ENCODE data around the gene CSNK1A1L. TPM values are rescaled to one million over a fixed set of nuclear protein-coding genes. Genes with fewer than 3 reads are reported as not detected.

Gene CSNK1A1L
- total and polyA plus RNA-seq, 2 of the 8 experiments (the other 6 are each of a cell fraction or from before 2014, with no cell fraction given) = not detected

DNA sequence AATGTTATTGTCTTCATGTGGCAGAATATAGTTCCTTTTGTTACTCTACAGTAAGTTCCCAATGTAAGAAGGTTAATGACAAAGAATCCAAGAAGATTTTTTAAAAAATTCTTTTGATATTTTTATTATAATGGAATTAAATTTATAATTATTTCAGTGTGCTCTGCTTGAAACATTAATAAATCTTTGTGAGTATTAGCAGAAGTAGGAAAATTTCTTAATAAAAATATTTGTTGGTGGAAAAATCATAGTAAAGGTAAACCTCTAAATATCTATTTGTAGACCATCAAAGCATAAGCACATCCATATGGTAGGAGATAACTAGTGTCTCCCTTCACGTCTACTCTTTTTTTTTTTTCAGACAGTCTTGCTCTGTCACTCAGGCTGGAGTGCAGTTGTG lies 4.3 kb downstream of the CSNK1A1L start:
- Histone ChIP-seq H3K79me2 (ENCODE audit: control insufficient read depth in 1 of 2, insufficient read depth in 2 of 2, low read length in 2 of 2) (no peaks in the 10 kb centered on the region), H4K5ac (ENCODE audit: insufficient read length, low read depth, low read length) (no peak overlapping the region), H4K8ac (ENCODE audit: extremely low read depth, insufficient read depth, low read length) (no peak overlapping the region), H3K23me2 (ENCODE audit: low read depth, low read length) (no peaks in the 10 kb centered on the region), H2BK12ac (ENCODE audit: low read depth, low read length) (no peak overlapping the region), H3K56ac (replicated peaks; ENCODE audit: insufficient read length, low read depth, low read length) (no peak overlapping the region), H3K18ac (ENCODE audit: extremely low read depth, low read length) (no peak overlapping the region), H2BK15ac (ENCODE audit: low read length) (no peak overlapping the region), H4K91ac (replicated peaks; ENCODE audit: insufficient read length, low read length) (no peak overlapping the region), H2AK5ac (ENCODE audit: low read depth, low read length) (no peak overlapping the region), H3K4me2 (ENCODE audit: insufficient read depth in 1 of 2, low read depth in 2 of 2, low read length in 2 of 2) (no peak overlapping the region), H3K9ac (replicated peaks in 1 of 4; ENCODE audit: extremely low read depth in 1 of 4, low read depth in 3 of 4, low read length in 3 of 4) (no peak overlapping the region), H4K20me1 (replicated peaks in 1 of 2; ENCODE audit: control insufficient read depth in 1 of 2, insufficient read depth in 2 of 2, low read length in 2 of 2) (no peaks in the 10 kb centered on the region), H3K79me1 (ENCODE audit: low read depth, low read length) (no peaks in the 10 kb centered on the region), H3K14ac (ENCODE audit: insufficient read length) (no peak overlapping the region), H3K4me3 (ENCODE audit: extremely low read depth in 1 of 4, insufficient read depth in 2 of 4, low read depth in 3 of 4, low read length in 4 of 4) (no peak overlapping the region), H3K23ac (ENCODE audit: insufficient read length) (no peak overlapping the region), H2BK120ac (replicated peaks; ENCODE audit: low read depth, low read length) (no peak overlapping the region), H3K27me3 (replicated peaks in 1 of 4; ENCODE audit: control insufficient read depth in 3 of 4, extremely low read depth in 1 of 4, insufficient read depth in 3 of 4, low read length in 3 of 4) (no peaks in the 10 kb centered on the region), H3K27ac (ENCODE audit: low read depth, low read length) (no peak overlapping the region), H3K36me3 (ENCODE audit: control insufficient read depth in 2 of 4, insufficient read depth in 4 of 4, low read length in 3 of 4) (no peaks in the 10 kb centered on the region), H3K4ac (replicated peaks; ENCODE audit: insufficient read length, low read depth, low read length) (no peak overlapping the region), H3K9me3 (ENCODE audit: insufficient read depth in 2 of 2, low read depth in 1 of 2, low read length in 1 of 2) (peaks cover 0 to 6% of the 10 kb centered on the region in 2 experiments; a peak in 1 of 4 replicates), H2BK5ac (ENCODE audit: low read depth, low read length) (no peak overlapping the region), H2AFZ (ENCODE audit: low read length) (no peak overlapping the region), H3K4me1 (replicated peaks in 1 of 4; ENCODE audit: control insufficient read depth in 3 of 4, insufficient read depth in 4 of 4, low read length in 3 of 4) (peaks cover 0 to under 1% (median 0%) of the 10 kb centered on the region in 4 experiments; a peak in 1 of 7 replicates), H2BK20ac (ENCODE audit: low read length) (no peak overlapping the region)
- ChIA-PET POLR2A (ENCODE audit: partially characterized antibody) (no interaction called here), CTCF (ENCODE audit: partially characterized antibody) (interaction anchor here (1.4 kb wide), 1 partner anchor 10 kb away, joined by 3 read pairs; no protein-coding TSS in a partner anchor)
- DNase-seq (ENCODE audit: low read depth in 1 of 2, low spot score in 2 of 2) (no peak), FAIRE-seq (no peak)
- 79% methylated on average over 1 of the region's 1 CpG; no CpG with 5 or more reads in 1 of the 2 experiments for WGBS, 2 experiments (ENCODE audit: extremely low coverage in 1 of 2, insufficient coverage in 1 of 2, insufficient read length in 1 of 2, insufficient replicate concordance in 2 of 2, low coverage in 1 of 2, low lambda C conversion rate in 2 of 2, missing lambda C conversion rate in 1 of 2)
- TF ChIP-seq GABPA (IDR thresholded peaks at IDR 0.05; ENCODE audit: borderline replicate concordance, insufficient read depth, low read length) (no peak), CTBP2 (IDR thresholded peaks at IDR 0.05; ENCODE audit: borderline replicate concordance, insufficient read depth, insufficient read length, low read length) (no peak), TAF7 (optimal IDR thresholded peaks at IDR 0.05; ENCODE audit: borderline replicate concordance, low read depth, low read length) (no peak), TCF12 (IDR thresholded peaks at IDR 0.05; ENCODE audit: low read depth, low read length) (no peak), HDAC6 (IDR thresholded peaks at IDR 0.05; ENCODE audit: low read depth, low read length) (no peak), JUND (IDR thresholded peaks at IDR 0.05; ENCODE audit: low read length) (no peak)
- TF ChIP-seq, protein P1, sequence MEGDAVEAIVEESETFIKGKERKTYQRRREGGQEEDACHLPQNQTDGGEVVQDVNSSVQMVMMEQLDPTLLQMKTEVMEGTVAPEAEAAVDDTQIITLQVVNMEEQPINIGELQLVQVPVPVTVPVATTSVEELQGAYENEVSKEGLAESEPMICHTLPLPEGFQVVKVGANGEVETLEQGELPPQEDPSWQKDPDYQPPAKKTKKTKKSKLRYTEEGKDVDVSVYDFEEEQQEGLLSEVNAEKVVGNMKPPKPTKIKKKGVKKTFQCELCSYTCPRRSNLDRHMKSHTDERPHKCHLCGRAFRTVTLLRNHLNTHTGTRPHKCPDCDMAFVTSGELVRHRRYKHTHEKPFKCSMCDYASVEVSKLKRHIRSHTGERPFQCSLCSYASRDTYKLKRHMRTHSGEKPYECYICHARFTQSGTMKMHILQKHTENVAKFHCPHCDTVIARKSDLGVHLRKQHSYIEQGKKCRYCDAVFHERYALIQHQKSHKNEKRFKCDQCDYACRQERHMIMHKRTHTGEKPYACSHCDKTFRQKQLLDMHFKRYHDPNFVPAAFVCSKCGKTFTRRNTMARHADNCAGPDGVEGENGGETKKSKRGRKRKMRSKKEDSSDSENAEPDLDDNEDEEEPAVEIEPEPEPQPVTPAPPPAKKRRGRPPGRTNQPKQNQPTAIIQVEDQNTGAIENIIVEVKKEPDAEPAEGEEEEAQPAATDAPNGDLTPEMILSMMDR (IDR thresholded peaks at IDR 0.05; ENCODE audit: control extremely low read depth in 1 of 3, insufficient read depth in 1 of 3, low read depth in 1 of 3, low read length in 3 of 3) = no peak
- TF ChIP-seq, protein P2, sequence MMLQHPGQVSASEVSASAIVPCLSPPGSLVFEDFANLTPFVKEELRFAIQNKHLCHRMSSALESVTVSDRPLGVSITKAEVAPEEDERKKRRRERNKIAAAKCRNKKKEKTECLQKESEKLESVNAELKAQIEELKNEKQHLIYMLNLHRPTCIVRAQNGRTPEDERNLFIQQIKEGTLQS (IDR thresholded peaks at IDR 0.05; ENCODE audit: insufficient read depth, low read depth, low read length) = no peak
- TF ChIP-seq, protein P3, sequence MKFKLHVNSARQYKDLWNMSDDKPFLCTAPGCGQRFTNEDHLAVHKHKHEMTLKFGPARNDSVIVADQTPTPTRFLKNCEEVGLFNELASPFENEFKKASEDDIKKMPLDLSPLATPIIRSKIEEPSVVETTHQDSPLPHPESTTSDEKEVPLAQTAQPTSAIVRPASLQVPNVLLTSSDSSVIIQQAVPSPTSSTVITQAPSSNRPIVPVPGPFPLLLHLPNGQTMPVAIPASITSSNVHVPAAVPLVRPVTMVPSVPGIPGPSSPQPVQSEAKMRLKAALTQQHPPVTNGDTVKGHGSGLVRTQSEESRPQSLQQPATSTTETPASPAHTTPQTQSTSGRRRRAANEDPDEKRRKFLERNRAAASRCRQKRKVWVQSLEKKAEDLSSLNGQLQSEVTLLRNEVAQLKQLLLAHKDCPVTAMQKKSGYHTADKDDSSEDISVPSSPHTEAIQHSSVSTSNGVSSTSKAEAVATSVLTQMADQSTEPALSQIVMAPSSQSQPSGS (IDR thresholded peaks at IDR 0.05; ENCODE audit: low read length) = no peak

Measured in H1 (cell line).